ENCODE data around the gene SLC38A10.
A peak's percentile ranks its signal among the peaks of the same experiment; 100 is the strongest.

SLC38A10 gene

DNA sequence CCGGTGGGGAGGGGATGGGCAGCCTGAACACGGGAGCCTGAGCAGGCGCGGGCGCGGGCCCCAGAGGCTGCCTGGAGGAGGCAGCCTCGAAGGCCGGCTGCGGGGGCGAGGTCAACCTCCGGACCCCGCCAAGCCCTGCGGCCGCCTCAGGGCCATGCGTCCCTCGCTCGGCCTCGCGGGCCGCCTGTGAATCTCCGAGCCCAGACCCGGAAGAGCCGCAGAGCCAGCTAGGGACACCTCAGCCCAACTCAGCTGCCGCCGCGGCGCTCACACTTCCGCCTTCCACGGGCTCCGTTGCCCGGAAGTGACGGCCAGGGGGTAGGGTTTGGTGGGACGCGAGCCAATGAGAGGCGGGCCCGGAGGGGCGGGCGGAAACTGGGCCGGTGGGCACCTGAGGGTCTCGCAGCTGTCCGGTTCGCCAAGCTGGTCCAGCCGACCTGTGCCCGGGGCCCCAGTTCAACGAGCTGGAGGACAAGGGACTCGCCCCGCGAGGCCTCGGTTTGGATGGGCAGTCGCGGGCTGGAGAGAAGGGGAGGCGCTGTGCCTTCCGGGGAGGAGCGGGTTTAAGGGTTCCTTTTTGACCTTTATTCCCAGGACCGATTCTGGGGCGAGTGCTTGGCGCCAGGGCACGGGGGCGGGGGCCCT, at the start of gene SLC38A10:
Gene SLC38A10, minus strand, starts transcription at position 277 of the 645 bp plus-strand sequence. CDS start 386 bp downstream, outside the sequence.
- peak; percentile 74 to 87 (median 84) for DNase-seq

DNA sequence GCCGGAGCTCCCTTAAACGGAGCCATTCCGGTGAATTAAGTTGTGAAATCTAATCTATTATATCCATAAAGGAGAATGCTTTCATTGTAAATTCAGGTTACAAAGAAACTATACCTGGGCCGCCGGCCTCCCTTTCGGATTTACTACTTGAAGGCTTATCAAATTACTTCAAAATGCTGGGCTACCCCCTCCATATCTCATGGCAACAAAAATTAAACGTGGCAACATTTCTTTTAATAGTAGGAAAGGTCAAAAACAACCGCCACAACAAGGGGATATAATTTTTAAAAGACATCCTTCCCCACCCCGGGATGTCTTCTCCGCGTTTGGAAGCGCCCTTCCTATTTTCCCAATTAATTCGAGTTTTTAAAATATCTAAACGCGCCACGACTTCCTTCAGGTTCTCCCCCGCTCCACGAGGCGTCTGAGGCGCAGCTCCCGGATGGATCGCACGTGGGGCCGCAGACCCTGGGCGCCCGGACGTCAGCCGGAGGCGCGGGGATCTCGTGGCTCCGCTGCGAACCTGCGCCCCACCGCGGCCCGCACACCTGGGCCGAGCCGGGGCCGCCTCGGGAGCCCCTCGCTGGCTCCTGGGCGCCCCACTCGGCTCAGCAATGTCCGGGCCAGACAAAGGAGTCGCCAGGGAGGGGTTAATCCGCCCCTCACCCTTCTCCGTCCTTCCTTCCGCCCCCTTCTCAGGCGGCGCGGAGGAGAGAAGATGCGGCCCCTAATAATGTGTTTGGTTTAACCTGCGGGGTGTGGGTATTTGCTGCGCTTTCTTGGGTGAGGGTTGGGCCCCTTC, 47.4 kb upstream of the SLC38A10 start:
- DNase-seq, result no peak

DNA sequence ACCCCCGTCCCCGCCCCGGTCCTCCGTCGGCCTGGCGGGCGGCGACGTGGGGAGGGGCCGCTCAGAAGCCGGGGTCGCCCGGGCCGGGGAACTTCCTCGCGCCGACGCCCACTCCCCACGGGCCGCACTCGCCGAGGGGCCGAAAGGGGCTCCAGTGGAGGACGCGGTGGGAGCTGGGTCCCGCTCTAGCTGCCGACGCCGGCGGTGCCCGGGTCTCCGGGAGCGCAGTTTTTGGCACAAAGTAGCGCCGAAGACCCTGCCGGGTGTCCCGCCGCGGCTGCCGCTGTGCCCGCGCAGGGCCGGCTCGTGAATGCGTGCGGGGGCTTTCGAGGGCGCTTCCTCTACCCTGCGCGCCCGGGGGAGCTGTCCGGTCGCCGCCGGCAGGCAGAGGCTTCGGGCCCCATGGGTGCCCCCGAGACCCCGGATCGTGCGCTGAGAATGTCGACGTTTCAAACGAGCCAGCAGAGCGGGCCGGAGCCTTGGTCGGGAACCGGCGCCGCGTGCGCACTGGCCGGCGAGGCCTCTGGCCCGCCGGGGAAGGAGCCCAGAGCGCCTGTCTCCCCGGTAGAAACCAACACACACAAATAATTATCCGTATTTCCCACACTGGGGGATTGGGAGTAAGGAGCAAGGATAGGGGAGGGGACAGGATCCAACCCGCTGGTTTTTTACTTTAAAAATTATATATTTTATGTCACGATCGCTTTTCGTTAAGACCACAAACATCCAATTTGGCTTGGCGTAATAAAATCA, 46.6 kb upstream of the SLC38A10 start:
- peak in 1 of 6 experiments; percentile 7 for DNase-seq

DNA sequence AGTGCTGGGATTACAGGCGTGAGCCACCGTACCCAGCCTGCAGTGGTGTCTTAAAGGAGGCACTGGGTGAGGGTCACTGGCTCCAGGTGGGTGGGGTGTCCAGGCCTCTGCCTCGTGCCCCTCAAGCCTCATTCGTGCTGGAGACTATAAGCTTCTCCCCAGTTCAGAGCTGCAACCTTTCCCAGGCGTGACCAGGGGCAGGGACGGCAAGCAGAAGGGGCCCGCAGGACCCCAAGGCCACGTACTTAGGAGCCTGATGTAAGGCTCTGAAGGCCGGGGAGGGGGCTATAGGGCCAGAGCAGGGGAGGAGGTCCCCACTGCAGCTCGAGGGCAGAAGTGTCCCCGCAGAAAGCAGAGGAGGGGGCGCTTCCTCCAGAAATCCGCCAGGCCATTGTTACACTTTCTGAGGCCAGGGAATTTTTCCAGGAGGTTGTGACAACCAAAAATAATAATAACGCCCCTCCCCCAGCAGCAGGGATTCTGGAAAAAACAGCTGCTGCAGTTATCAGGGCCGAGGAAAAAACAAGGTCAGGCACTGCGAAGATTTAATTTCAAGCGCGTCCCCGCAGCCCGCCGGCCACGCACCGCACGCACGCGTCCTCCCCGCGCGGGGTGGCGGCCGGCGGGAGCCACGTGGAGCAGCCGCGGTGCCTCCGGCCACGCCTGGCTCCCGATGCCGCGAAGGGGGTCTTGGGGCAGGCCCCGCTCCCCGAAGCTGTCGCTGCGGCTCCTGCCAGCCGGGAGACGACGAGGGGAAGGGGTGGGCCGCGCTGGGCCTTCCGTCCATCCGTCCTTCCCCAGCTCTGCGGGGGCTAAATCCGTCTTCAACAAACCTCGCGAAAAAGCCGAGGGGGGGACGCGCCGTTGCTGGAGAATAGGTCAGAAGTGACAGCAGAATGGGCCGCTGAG, 45.8 kb upstream of the SLC38A10 start:
- DNase-seq, result no peak

DNA sequence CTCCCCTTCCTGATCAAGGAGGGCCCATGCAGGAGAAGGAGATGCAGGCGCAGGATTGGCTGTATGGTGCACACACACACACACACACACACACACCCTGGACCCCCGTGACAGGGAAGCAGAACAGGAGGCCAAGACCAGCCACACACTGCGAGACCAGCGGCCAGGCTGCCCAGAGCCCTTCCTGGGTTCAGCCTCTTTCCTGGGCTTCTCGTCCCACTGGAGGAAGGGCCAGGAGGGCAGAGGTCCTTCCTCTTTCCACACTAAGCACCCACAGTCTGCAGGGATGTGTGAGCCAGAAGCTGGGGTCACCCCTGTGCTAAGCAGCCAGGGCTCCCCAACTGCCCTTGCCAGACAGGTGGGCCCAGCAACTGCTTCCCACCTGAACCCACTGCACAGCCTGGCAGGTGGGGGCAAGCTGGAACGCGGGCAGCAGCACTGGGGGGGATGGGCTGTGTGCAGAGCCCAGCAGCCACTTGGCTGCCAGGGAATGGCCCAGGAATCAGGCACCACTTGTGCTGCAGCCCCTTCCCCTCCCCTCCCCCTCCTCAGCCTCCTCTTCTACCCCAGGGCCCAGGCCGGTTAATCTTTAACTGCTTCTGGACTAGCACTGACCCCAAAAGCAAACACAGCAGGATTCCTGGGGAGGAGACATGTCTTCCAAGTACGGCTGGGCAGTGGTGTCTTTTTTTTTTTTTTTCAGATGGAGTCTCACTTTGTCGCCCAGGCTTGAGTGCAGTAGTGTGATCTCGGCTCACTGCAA, 44.6 kb upstream of the SLC38A10 start:
- DNase-seq, result no peak

DNA sequence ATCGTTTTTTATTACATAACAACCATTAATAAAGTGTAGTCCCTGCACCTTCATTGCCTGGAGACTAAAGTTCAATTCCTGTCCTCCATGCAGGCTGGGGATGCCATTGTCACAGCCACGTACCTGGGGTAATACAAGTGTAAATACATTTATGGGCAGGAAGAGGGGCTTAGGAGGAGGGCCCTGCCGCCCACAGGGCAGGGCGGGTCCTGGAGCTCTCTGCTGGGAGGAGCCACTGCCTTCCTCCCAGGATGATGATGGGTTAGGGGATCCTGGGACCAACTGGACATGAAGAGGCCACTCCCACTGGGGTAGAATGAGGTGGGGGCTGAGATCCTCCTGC, 44.1 kb upstream of the SLC38A10 start:
- no peak for DNase-seq

DNA sequence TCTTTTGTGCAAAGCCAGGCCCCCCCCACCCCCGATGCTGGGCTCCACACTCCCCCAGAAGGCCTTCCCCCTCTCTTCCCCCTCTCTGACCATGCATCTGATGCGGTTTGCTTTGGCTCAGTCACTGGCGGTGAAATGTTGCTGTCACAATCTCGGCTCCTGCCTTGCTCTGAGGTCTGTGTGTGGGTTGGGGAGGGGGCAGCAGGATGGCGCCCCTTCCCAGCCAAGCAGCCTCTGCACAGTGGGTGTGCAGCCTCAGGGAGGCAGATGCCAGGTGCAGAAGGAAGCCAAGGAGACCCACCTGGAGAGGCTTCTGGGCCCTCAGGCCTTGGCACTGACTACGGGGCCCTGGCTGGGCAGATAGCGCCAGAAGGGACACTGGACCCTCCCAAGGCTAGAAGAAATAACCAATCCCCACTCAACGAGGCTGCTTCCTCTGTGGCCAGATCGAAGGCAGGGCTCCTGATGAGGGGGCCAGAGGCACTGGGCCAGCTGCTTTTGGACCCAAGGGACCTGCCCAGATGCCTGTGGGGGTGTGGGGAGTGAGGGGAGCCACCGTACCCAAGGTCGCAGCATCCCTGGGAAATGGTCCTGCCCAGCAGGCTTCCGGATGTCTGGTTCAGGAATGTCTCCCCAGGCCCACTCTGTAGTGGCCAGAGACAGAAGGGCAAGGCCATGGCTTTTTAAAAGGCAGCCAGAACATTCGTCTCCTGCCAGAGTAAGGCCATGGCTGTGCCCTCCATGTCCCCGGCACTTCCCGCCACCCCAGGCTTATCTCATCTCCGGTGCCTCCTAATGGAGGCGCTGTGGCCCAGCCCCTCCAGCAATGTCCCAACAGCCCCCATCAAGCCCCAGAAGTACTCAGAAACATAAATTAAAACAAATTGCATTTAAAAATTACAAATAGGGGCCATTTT, 43.4 kb upstream of the SLC38A10 start:
- DNase-seq, result no peak

DNA sequence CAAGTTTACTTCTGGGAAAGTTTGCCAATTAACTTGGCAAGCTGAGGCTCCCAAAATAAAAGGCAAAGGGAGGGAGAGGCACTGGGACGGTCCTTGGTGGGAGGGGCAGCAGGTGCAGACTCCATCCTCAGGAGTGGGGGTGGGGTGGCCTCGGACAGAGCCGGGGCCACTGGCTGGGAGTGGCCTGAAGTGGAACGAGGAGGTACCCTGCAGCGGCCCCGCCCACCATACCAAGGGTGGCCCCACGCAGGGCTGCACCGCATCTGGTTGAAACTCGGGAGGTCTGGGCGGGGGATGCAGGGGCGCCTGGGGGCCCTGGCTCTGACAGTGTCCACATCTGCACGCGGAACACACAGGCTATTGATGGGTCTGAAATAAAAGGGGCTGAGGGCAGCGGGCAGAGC, 42.4 kb upstream of the SLC38A10 start:
- DNase-seq, result no peak

DNA sequence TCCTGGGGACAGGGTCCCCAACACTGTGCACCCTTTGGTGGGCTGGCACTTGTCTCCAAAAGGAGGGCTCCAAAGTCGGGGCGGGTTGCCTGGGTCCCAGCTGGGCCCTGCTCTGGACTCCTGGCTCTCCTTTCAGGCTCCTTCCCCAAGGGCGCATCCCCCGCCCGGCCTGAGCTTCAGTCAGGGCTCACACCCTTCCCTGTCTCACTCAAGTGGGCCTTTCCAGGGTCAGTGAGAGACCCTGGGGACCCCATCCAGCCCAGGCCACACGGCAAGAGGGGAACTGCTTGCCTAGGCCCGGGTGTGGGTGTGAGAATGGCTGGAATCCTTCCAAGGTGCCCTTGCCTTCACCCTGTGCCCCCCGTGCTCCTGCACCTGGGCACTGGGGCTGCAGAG, 41.8 kb upstream of the SLC38A10 start:
- DNase-seq, result no peak

DNA sequence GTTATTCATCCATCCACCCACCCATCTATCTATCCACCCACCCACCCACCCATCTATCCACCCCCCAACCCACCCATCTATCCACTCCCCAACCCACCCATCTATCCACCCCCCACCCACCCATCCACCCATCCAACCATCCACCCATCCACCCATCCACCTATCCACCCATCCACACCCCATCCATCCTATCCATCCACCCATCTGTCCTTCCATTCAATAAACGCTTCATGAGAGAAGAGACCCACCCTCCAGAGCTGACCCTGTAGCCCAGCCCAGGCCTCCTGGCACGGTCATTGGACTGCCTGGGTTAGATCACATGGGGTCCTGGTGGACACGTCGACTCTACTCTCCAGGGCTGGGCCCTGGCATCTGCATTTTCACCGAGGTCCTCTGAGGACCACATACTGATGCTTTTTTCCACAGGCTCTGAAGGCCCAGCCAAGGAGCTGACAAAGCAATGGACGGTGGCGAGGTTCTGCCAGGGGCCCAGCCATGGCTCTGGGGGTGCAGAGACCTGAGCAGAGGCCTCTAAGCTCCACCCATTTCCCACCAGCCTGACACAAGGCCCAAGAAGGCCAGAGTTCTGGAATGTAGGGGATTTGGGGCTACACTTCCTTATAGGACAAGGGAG, 41.3 kb upstream of the SLC38A10 start:
- no peak for DNase-seq

DNA sequence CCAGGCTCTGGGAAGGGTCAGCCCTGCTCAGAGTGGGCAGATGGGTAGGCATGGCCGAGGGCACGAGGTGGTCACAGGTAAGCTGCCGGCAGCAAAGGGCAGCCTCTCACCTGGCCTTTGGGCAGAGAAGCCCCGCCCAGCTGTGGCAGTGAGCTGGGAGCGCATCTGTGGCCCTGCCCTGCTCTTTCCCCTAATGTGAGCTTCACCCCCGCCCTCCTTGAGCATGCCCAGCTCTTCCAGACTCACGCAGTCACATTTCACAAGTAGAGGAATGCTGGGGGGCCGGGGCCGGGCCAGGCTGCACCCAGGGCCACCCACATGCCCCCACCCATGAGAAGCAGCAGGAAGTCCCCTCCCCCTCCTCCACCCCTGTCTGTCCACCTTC, 40.7 kb upstream of the SLC38A10 start:
- no peak for DNase-seq

DNA sequence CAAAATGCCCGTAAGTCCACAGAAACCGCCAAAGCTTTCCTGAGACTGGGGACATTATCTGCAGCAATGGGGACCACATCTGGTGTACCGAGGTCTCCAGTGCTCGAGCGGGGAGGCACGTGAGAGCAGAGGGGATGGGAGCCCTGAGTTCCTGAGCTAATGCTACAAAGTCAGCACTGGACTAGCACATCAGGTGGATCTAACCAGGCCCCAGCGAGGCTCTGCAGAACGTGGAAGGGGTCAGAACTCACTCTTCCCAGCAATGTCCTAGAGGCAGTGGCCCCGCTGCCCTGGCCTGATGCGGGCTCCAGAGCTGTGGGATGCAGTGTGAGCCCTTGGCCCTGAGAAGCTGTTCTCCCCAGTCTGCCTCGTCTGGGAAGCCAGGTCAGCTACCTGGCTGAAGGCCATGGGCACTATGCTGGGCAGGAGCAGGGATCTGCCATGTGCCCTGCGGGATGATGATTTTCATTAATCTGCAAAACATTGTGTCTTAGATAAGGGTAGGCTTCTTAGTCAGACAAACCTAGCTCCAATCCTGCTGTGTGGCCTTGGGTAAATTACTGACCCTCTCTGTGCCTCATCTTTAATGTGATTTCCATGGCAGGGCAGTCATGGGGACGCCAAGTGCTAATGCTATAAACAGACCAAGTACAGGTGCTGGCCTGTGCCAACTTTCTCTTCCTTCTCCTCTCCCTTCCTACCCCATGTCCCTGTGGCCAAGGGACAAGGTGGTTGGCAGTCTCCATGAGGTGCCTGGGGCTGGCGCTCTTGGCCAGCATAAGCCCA, 40.1 kb upstream of the SLC38A10 start:
- no peak for DNase-seq

DNA sequence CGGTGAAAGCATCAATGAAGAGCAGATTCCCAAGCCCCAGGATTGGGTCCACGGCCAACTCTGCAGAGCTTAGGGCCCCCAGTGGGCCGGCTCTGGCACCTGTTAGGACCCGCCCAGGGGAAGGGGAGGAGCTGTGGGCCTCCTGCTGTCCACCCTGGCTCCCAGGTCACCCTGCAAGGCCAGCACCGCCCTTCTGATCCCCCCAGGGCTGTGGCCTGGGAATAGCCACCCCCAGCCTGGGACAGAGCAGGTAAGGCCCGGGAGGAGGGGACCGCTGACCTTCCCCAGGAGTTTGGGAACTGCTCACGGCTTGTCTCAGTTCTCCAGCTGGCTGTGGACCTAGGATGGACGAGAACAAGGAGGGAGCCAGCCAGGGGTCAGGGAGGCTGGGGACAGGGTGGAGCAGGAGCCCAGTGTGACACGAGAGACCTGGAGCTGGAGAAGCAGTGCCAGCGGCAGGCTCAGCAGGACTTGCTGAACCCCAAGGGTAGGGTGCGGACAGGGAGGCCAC, 39.3 kb upstream of the SLC38A10 start:
- DNase-seq, result no peak

DNA sequence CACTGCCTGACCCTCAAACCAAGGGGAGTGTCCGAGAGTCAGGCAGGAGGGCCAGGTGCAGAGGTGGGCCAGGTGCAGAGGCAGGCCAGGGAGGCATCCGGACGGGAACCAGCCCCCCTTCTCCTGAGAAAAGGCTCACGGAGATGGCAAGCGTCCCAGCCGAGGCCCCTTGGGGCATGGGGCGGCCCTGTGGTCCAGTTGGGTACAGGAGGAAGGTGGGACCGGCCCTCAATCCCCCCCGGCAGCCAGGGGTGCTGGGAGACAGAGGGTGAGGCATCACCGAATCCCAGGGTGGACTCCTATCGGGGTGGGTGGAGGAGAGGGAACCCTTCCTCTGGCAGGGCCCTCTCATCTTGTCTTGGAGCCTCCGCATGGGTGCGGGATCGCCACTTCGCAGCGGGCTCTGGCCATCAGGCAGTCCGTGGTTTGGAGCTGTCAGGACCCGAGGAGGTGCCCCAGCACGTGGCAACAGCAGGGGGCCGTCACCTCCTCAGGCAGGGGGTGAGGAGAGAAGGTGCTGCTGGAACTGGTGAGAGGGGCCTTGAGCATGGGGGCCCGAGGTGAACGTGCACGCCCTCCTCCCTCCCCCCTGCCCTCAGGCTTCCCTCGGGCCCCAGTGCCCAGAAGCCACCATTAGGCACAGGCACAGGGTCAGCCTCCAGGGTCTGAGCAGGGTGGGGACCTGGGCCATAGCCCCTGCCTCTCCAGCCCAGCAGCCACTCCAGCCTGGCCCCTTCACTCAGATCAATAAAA, 38.7 kb upstream of the SLC38A10 start:
- no peak for DNase-seq

DNA sequence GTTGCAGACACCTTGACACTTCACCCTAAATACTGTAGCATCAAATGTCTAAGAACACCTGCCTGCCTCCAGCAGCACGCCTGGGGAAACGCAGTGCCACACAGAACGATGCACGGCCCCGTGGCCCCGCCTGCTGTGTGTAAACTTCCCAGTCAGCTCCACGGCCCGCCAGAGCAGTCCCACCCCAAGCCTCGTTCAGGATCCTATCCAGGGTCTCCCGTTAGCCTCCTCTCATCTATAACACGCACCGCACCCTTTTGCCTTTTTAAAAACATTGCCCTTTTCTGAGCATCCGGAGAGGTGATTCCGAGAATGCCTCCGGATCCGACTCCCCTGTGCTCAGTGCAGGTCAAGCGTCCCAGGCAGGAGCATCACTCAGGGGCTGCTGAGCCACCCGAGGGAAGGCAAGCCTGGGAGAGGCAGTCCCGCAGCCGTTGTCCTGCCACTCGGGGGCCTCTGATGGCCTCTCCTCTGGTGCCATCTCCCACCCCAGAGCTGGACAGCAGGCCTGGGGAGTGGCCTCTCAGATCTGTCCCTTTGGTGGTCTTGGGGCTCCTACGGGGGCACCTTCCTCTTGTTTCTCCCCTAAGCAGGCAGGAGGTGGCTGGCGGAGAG, 37.9 kb upstream of the SLC38A10 start:
- DNase-seq, result no peak

DNA sequence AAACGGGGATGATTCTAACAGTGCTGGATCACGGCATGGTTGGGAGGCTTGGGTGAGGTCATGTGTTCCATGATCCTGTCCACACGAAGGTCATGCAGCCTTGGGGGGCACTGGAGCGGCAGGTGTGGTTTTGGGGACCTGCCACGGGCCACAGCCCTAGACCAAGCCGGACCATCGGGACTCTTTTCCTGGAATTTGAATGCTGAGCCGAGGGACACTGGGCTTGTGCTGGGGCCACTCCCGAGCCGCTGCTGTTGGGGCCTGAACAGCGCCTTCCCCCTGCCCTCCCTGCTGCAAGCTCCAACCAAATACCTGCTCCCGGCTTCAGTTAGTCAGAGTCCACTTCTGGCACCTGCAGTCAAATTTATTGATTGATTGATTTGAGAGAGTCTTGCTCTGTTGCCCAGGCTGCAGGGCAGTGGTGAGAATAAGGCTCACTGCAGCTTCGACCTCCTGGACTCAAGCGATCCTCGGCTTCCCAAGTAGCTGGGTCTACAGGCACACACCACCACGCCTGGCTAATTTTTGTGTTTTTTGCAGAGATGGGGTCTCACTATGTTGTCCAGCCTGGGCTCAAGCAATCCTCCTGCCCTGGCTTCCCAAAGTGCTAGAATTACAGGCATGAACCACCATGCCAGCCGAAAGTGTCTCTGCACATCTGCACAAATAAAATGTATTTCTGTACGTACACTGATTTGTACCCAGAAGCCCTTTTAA, 37.2 kb upstream of the SLC38A10 start:
- no peak for DNase-seq

DNA sequence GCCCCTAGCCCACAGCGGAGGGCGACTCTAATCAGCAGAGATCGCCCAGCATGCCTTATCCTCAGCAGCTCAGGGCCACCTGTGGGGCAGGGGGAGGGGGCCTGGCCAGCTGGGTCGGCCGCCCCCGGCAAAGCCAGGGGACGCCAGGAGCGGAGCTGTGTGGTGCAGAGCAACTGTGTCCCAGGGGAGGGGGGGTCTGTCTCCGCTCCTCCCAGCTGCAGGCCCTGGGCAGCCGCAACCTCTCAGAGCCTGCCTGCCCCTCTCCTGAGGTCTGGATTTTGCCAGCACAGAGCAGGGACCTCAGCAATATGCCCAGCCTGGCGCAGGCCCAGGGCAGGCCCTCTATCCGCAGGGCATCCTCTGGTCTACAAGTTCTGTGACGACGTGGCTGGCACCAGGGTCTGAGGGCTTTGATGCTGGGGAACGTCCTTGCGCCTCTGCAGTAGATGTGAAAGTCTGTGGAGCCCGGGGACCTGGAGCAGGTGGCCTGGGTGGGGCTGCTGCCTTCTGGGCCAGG, 36.5 kb upstream of the SLC38A10 start:
- DNase-seq, result no peak
